Activated CD4-positive, alpha-beta T cell treated with anti-CD3 and anti-CD28 coated beads, Interleukin-2, amount 10 ng/mL, durations not matched to agents 24 days and 14 days (primary cell): ENCODE results near the gene SRGAP2B. TPM values are rescaled to one million over a fixed set of nuclear protein-coding genes. Genes with fewer than 3 reads are reported as not detected.
"Not testable (repeated sequence)": the region's sequence is repeated elsewhere in the genome, so short reads cannot be mapped to it uniquely, and the experiment has no call there.

ENCODE experiments used
- DNase-seq: peaks from one replicate; pipeline ENCODE4 v3.0.0; 2022
- H3K27ac Mint-ChIP-seq: one replicate; pipeline ENCODE4 v1.8.0; 2022; ENCODE audit warnings: mild to moderate bottlenecking, mixed read lengths
- H3K27me3 Mint-ChIP-seq: one replicate; pipeline ENCODE4 v1.8.0; 2022; ENCODE audit warnings: mixed read lengths
- H3K36me3 Mint-ChIP-seq: one replicate; pipeline ENCODE4 v1.8.0; 2022; ENCODE audit warnings: low read depth, mild to moderate bottlenecking, mixed read lengths
- H3K4me1 Mint-ChIP-seq: one replicate; pipeline ENCODE4 v1.8.0; 2021; ENCODE audit warnings: mixed read lengths
- H3K4me3 Mint-ChIP-seq: one replicate; pipeline ENCODE4 v1.8.0; 2022; ENCODE audit warnings: mild to moderate bottlenecking, moderate library complexity, mixed read lengths
- H3K9me3 Mint-ChIP-seq: one replicate; pipeline ENCODE4 v1.8.0; 2021; ENCODE audit warnings: mixed read lengths
- intact Hi-C: fragments of 100-400 bp; cut with micrococcal nuclease; formaldehyde crosslinking; loops from one replicate; pipeline ENCODE4 v1.15.1; 2023
- total RNA-seq: library from RNA; stranded (reverse); gene quantifications from 2 replicates; pipeline ENCODE4 v1.2.3, GENCODE V29; 2022

Gene SRGAP2B
- total RNA-seq, 1 donor from 2014 or later = 39.9 TPM

DNA sequence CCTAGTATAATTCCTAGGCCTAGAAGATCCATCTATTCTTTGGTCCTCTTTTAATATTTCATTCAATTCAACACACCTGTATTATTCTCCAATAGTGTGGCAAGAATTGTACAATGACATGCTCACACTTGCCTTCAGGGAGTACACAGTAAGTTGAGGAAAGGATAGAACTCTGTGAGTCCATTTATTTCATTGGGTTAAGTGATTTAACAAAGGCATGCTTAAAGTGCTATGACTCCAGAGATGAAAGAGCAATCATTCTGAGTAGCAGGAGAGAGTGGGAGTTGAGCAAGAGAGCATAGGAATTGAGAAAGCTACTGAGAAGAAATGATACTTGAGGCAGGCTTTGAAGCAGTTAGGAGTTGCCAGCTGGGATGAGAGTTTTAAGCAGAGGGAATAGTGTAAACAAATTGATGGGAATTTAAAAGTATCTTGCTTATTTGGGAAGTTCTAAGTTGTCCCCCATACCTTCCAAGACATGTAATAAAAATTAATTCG is 19.5 kb upstream of the SRGAP2B start:
- intact Hi-C loops, H3K4me1 Mint-ChIP-seq, H3K4me3 Mint-ChIP-seq, H3K36me3 Mint-ChIP-seq, DNase-seq, H3K9me3 Mint-ChIP-seq, H3K27ac Mint-ChIP-seq, H3K27me3 Mint-ChIP-seq: not testable (repeated sequence)

DNA sequence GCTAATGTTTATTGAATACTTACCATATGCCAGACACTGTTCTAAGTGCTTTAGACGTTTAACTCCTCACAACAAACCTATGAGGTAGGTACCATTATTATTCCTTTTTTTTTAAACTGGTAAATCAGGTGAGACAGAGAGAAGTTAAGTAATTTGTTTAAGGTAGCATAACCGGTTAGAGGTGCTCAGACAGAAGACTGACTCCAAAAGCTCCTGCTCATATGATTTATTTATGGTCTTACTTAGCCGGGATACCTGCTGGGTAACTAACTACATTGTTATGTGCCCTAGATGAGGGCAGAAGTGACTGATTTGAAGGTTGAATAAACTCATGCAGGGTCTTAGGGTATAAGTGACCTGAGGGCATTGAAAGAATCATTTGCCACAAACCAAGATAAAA is 17.6 kb upstream of the SRGAP2B start:
- H3K9me3 Mint-ChIP-seq, H3K27ac Mint-ChIP-seq, DNase-seq, H3K27me3 Mint-ChIP-seq, H3K36me3 Mint-ChIP-seq, H3K4me3 Mint-ChIP-seq, intact Hi-C loops, H3K4me1 Mint-ChIP-seq: not testable (repeated sequence)

DNA sequence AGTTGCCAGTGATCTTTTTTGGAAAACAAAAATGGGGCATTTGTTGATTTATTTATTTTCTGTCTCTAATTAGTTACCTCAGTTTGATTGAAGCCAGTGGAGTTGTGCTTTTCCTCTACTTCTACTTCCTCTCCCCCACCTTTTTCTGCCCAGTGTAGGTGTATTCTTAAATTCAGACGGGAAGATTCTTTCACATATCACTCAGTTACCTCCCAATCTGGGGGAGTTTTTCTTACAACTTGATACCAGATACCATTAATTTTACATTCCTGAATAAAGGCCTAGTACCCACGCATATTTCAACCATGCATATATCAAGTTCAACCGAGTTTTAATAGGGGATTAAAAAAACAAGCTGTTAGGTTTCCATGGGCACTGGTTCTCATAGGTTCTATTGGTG is 16.5 kb upstream of the SRGAP2B start:
- H3K27ac Mint-ChIP-seq, H3K36me3 Mint-ChIP-seq, H3K27me3 Mint-ChIP-seq, H3K4me1 Mint-ChIP-seq, DNase-seq, H3K4me3 Mint-ChIP-seq, intact Hi-C loops, H3K9me3 Mint-ChIP-seq: not testable (repeated sequence)

DNA sequence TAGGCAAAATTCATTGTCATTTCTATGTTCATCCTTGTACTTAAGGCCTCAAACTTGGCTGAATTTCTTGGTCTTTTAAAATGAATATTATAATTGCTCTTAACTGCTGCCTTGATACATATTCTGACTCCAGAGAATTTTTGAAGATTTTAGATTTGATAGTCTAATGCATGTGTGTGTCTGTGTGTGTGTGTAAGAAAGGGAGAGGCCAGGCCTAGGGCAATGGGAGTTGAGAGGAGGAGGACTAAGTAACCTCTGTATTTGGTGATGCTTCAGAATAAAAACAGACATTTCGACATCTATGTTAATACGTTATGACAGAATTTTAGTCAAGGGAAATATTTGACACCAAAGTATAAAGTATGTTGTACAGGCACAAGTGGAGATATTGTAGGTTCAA is 8.2 kb upstream of the SRGAP2B start:
- not testable (repeated sequence) for H3K9me3 Mint-ChIP-seq

DNA sequence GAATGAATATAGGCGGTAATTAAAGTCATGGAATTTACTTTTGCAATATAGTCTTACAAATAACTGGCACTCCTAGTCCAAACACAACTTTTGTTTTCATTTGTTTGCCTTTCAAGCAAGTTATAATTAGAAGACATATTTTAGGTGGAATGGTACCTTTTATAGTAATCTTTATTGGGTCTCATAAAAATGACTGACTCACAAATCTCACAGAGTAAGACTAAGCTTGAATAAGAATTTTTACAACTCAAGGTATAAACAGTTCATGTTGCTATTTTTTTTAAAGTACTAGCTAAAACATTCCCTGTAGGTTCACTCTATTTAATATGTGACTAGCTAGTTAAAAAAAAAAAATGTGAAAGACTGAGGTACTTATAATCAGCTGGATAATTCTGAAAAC is 6.6 kb upstream of the SRGAP2B start:
- H3K36me3 Mint-ChIP-seq, H3K27ac Mint-ChIP-seq, intact Hi-C loops, DNase-seq, H3K9me3 Mint-ChIP-seq, H3K4me3 Mint-ChIP-seq, H3K4me1 Mint-ChIP-seq, H3K27me3 Mint-ChIP-seq: not testable (repeated sequence)

More for the DNA sequence above, 8.2 kb upstream of the SRGAP2B start:
- H3K4me3 Mint-ChIP-seq, H3K4me1 Mint-ChIP-seq, H3K36me3 Mint-ChIP-seq, intact Hi-C loops, DNase-seq, H3K27ac Mint-ChIP-seq, H3K27me3 Mint-ChIP-seq: not testable (repeated sequence)

DNA sequence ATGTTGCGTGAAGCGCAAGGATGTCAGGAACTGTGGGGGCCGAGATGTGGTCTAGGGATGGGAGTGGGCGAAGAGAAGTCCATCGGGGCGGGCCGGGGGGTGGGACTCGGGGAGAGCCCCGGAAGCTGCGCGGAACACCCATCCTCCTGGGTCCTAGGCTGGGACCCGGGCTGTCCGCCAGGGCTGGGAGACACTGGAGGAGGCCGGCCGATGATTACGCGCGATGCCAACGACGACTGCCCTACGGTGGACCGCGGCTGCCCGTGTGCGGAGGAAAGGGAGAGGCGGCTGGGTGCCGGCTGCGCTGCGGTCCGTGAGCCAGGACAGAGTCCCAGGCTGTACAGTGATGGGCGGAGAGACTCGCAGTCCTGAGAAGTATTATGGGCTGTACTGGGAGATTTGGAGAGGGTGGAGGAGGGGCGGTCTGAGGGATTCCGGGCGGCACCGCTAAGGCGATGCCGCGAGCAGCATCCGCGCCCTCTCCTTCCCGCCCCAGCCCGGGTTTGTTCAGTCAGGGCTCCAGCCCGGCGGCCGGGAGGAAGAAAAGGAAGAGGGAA is 395 bp downstream of the SRGAP2B start:
- H3K9me3 Mint-ChIP-seq, H3K36me3 Mint-ChIP-seq, H3K4me1 Mint-ChIP-seq, H3K27ac Mint-ChIP-seq, intact Hi-C loops, H3K27me3 Mint-ChIP-seq: not testable (repeated sequence)
- H3K4me3 Mint-ChIP-seq = peak overlapping the region; percentile 35
- DNase-seq = peak; percentile 59

DNA sequence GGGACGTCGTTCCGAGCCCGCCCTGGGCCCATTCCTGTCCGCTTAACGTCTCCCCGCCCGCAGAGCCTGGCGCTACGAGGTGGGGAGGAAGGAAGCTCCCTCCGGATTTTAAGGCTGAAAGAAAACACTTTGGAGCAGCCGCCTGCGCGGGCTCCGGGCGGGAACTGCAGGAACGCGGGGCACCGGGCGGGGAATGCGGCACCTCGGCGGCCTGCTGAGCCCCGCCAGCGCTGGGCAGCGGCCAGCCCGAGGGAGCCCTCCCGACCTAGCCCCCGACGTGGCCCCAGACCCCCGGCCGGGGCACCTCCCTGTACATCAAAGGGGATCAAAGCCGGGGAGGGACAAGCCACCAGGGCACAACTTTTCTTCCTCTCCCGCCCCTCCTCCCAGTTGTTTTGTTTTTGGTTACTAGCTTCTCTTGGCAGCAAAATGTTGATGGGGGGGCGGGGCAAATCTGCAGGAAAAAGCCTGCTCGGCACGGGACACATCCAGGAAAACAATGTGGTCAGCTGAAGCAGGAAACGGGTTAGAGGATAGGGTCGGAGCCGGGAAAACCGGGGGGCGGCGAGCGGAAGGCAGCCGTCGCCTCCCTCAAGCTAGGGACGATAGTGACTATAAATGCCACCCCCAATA is 1.5 kb downstream of the SRGAP2B start:
- Mint-ChIP-seq H3K27ac (peak overlapping the region; percentile 80), H3K4me3 (peak overlapping the region; percentile 86)
- H3K9me3 Mint-ChIP-seq, H3K36me3 Mint-ChIP-seq, H3K27me3 Mint-ChIP-seq, intact Hi-C loops, H3K4me1 Mint-ChIP-seq: not testable (repeated sequence)
- peak; percentile 57 for DNase-seq

DNA sequence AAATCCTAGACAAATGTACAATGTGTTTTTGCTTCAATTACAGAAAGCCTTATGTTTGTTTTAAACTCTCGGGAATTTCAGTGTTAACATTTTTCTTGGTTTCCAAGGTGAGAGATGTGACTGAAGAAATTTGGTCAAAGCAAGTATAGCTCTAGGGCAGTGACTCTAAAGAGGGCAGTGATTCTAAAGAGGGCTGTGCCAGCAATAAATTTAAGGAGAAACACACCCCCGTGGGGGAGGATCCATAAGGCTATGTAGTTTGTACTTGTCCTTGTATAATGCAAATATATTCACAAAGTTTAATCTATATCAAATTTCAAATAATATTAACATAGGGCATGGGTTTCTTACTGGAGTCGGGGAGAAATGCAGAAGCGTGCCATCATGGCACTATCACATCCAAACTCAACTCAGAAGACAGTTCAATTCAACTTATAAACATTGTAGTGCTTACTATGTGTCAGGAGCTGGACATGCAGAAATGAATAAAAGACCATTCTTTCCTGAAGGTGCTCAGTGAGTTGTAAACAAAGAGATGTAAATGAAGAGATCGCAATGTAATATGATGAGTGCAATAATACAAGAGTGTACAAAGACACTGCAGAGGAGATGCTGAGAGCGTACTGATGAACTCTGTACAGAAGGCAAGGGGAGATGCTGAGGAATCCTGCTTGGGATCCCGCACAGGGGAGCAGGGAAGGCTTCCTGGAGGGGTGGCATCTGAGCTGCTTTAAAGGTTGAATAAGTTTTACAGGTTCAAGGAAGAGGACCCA is 12.5 kb downstream of the SRGAP2B start:
- H3K9me3 Mint-ChIP-seq, H3K27ac Mint-ChIP-seq, H3K36me3 Mint-ChIP-seq, intact Hi-C loops, H3K4me1 Mint-ChIP-seq, DNase-seq, H3K27me3 Mint-ChIP-seq, H3K4me3 Mint-ChIP-seq: not testable (repeated sequence)

DNA sequence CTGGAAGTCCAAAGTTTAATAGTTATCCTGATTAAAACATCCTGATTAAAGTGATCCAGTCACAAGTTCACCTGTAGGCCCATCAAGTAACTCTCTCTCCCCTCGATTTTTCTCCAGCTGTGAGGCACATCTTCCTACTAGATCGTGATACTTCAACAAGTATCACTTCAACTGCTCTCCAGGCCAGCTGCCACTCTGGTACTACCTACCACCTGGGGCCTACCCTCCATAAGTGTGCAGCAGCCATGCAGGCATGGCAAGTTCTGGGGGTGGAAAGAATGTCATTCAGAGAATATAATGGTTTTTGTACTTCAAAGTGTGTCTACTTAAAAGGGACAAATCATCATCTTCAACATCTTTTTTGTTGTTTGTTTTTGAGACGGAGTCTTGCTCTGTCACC is 14.9 kb downstream of the SRGAP2B start:
- H3K27me3 Mint-ChIP-seq, H3K27ac Mint-ChIP-seq, H3K9me3 Mint-ChIP-seq, H3K36me3 Mint-ChIP-seq, intact Hi-C loops, DNase-seq, H3K4me3 Mint-ChIP-seq, H3K4me1 Mint-ChIP-seq: not testable (repeated sequence)

DNA sequence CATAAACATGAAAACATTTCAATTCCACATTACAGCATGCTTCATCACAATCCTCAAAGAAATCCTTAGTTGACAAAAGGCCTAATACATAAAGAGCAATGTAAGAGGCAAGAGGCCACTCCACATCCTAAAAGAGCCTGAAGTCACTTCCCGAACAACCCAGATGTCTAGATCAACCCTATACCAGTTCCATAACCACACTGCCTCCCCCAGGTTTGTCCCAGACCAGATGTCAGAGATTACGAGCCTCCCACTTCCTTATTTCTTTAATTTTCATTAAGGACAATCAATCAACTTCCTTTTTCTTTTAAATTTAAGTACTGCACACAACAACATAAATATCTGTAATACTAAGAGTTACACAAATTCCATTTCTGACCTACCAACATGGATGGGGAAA is 15.4 kb downstream of the SRGAP2B start:
- intact Hi-C loops, H3K27ac Mint-ChIP-seq, H3K36me3 Mint-ChIP-seq, H3K27me3 Mint-ChIP-seq, DNase-seq, H3K9me3 Mint-ChIP-seq, H3K4me3 Mint-ChIP-seq, H3K4me1 Mint-ChIP-seq: not testable (repeated sequence)

DNA sequence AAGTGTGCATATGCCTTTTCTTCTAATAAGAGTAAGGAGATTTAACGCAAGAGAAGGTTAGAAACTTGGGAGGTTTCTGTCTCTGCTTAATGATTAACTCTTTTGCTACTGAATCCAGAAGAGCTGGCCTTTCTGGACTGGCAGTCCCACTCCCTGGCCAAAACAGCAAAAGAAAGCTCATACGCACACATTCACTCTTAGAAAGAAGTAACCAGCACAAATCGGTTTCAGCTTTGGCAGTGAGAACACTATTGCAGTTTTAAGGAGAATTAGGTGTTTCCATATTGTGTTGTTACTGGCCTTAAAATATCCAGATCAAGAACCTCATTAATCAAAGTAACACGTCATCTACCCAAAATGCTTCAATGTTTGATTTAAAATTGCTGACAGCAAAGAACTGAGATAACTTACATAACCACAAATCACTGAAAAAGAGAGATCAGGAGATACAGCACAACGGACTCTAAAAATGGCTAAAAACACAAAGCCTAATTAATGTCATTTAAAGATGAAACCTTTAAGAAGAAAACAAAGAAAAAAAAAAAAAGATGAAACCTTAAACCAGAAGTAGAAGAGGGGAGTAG is 16.2 kb downstream of the SRGAP2B start:
- H3K4me1 Mint-ChIP-seq, H3K9me3 Mint-ChIP-seq, H3K4me3 Mint-ChIP-seq, H3K36me3 Mint-ChIP-seq, H3K27me3 Mint-ChIP-seq, intact Hi-C loops, DNase-seq, H3K27ac Mint-ChIP-seq: not testable (repeated sequence)

DNA sequence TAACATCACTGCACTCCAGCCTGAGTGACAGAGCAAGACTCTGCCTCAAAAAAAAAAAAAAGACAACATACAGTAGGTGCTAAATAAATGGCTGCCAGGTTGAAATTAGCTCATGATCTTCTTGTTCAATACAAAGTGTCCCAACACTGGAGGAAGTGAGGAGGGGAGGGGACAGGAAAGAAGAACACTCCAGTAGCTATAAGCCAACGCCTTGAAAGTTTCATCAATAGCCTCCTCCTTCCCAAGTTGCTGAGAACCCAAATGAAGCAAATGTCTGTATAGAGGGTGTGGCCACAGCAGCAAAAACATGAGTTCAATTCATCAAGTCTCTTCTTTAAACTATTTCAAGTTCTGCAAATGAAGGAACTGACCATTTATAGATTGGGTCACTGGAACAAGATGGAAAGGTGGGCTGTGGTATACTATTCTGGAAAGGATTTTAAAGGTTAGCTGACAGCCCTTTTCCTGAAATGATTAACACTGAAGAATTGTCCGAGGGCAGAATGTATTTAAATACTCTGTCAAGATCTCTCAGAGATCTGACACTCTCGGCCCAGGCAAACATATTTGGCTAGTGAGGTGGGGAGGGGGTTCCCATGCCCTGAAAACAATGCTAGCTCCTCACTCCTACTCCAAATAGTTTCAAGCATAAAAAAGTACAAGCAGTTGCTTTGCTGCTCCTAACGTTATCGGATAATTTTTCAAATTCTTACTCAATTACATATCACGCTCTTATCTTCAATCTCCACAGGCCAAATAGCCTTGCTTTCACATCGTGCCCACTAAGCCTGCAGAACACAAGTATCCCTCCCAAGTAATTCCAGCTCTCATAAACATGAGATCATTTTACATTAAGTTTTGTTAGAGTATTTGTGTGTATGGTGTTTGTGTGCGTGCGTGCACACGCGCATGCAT is 17.0 kb downstream of the SRGAP2B start:
- H3K9me3 Mint-ChIP-seq, H3K27ac Mint-ChIP-seq, DNase-seq, H3K4me3 Mint-ChIP-seq, H3K36me3 Mint-ChIP-seq, intact Hi-C loops, H3K27me3 Mint-ChIP-seq, H3K4me1 Mint-ChIP-seq: not testable (repeated sequence)

DNA sequence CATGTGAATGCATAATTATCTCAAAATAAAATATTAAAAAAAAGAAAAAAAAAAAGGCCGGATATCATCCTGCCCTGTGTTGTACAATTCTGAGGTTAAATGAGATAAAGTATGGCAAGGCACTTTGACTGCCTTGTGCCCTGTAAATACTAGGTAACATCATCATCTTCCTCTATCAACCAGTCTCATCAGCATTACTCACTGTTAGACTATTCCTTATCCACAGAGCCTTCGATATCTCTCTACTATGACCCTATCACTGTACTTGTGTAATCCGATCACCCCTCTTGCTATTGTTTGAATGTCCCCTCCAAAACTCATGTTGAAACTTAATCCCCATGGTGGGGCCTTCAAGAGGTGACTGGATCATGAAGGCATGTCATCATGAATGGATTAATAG is 18.3 kb downstream of the SRGAP2B start:
- H3K27ac Mint-ChIP-seq, H3K9me3 Mint-ChIP-seq, H3K4me1 Mint-ChIP-seq, intact Hi-C loops, H3K36me3 Mint-ChIP-seq, DNase-seq, H3K27me3 Mint-ChIP-seq, H3K4me3 Mint-ChIP-seq: not testable (repeated sequence)
